KBM-7 (cell line): ENCODE results near the gene GPR32.
"Not testable (repeated sequence)": the region's sequence is repeated elsewhere in the genome, so short reads cannot be mapped to it uniquely, and the experiment has no call there.

Source experiments
- DNase-seq: peaks from one replicate; pipeline ENCODE4 v3.0.0-alpha.2; 2015
- in situ Hi-C: fragments of 300-500 bp; cut with MboI; formaldehyde crosslinking; loops from 2 replicates; pipeline ENCODE4 v1.14.3; 2020; ENCODE audit warnings: low sequenced_read_pairs, low pct_unique_long_range_greater_than_20kb, mixed read lengths

The GPR32 gene

DNA sequence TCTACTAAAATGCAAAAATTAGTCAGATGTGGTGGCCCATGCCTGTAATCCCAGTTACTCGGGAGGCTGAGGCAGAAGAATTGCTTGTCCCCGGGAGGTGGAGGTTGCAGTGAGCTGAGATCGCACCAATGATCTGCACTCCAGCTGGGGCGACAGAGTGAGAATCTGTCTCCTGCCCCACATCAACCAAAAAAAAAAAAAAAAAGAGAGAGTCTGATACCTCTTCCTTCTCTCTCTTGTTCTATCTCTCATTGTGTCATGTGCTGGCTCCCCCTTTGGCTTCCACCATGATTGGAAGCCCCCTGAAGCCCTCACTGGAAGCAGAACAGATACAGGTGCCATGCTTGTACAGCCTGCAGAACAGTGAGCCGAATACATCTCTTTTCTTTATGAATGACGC lies 26.7 kb upstream of the GPR32 start:
- in situ Hi-C loops, result no loop called here
- DNase-seq, result no peak

DNA sequence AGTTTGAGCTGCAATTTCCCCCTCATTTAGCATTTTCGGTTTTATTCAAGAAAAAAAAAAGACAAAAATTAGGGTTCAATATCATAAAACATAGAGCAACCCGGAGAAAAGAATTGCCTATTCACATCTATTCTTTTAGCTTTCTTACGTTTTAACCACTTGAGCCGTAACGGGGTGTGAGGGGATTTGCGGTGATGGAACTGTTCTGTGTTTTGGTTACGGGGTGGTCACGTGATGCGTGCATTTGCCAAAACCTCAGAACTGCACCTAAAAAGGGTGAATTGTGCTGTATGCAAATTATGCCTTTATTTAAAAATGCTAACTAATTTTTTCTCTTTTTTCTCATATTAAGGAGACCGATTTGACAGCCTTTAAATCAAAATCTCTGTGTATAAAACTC lies 25.0 kb upstream of the GPR32 start:
- no peak for DNase-seq
- in situ Hi-C loops, result no loop called here

DNA sequence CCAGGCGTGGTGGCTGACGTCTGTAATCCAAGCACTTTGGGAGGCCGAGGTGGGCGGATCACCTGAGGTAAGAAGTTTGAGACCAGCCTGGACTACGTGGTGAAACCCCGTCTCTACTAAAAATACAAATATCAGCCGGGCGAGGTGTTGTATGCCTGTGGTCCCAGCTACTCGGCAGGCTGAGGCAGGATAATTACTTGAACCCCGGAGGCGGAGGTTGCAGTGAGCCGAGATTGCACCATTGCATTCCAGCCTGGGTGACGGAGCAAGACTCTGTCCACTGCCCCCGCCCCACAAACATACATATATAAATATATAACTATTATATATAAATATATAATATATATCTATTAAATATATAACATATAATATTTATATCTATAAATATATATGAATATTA lies 23.1 kb upstream of the GPR32 start:
- in situ Hi-C loops, DNase-seq: not testable (repeated sequence)

DNA sequence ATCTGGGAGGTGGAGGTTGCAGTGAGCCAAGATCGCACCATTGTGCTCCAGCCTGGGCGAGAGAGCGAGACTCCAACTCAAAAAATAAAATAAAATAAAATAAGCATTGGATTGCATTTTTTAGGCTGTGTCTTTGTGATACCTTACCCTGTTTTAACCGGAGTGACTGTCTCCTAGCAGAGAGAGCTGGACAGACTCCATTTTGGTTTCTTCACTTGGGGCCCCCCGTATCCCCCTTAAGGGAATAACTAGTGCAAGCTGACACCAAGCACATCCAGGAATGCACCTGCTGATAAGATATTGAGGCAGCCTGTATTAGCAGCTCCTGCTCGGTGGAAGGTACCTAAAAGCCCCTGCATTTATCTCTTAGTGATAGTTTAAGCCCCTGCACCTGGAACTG lies 20.8 kb upstream of the GPR32 start:
- in situ Hi-C loops, result no loop called here
- no peak for DNase-seq

DNA sequence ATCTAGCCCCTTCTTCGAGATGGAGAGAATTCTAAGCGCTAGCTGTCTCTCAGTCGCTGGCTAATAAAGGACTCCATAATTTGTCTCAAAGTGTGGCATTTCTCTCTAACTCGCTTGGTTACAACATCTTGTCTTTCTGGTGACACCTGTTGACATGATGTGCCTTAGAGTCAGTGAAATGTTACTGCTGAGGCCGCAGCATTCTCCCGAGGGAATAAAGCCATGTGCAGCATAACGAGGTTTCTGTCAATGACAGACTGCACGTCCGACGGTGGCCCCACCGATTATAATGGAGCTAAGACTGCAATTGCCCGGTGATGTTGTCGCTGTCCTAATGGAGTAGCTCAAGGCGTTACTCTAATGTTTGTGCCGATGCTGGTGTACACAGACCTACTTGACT lies 20.3 kb upstream of the GPR32 start:
- in situ Hi-C loops, result no loop called here

DNA sequence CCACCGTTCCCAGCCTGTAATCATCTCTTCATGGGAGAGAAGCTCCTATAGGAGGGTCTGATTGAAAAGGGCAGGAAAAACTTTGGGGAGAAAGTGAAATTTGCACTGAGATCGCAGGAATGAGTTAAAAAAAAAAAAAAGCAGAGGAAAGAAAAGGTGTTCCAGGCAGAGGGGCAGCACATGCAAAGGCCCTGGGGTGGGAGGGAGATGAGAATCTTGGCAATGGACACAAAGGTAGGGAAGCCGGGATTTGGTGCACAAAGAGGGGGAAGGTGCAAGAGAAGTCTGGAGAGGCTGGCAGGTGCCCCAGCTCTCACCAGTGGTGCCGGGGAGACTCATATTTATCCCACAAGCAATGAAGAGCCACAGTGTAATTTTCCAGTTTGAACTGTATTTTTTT lies 16.4 kb upstream of the GPR32 start:
- in situ Hi-C loops, result no loop called here
- DNase-seq, result no peak

More for the DNA sequence above, 20.3 kb upstream of the GPR32 start:
- DNase-seq, result no peak

DNA sequence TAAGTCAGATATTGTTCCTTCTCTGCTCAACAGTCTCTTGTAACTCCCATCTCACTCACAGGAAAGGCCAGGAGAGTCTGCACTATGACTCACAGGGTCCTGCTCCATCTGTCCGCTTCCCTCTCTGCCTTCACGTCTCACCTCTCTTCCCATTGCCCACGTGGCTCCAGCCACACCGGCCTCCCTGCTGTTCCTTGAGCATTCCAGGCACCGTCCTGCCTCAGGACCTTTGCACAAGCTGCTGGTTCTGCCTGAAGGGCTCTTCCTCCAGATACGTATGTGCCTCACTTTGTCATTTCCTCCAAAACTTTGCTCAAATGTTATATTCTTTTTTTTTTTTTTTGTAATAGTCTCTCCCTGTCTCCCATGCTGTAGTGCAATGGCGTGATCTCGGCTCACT lies 14.0 kb upstream of the GPR32 start:
- DNase-seq, in situ Hi-C loops: not testable (repeated sequence)

DNA sequence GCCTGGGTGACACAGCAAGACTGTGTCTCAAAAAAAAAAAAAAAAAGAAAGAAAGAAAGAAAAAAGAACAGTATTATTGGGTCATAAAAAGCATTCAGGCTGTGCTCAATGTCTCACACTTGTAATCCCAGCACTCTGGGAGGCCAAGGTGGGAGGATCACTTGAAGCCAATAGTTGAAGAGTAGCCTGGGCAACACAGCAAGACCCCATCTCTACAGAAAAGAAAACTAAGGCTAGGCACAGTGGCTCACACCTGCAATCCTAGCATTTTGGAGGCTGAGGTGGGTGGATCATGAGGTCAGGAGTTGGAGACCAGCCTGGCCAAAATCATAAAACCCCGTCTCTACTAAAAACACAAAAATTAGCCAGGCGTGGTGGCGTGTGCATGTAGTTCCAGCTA lies 12.6 kb upstream of the GPR32 start:
- in situ Hi-C loops, result not testable (repeated sequence)

DNA sequence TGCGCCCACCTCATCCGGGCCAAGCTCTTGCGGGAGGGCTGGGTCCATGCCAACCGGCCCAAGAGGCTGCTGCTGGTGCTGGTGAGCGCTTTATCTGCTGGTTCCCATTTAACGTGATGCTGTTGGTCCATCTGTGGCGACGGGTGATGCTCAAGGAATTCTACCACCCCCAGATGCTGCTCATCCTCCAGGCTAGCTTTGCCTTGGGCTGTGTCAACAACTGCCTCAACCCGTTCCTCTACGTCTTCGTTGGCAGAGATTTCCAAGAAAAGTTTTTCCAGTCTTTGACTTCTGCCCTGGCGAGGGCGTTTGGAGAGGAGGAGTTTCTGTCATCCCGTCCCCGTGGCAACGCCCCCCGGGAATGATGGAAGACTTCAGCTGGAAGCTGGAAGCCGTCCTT lies 11.2 kb upstream of the GPR32 start:
- DNase-seq, in situ Hi-C loops: not testable (repeated sequence)

More for the DNA sequence above, 12.6 kb upstream of the GPR32 start:
- DNase-seq, result not testable (repeated sequence)

DNA sequence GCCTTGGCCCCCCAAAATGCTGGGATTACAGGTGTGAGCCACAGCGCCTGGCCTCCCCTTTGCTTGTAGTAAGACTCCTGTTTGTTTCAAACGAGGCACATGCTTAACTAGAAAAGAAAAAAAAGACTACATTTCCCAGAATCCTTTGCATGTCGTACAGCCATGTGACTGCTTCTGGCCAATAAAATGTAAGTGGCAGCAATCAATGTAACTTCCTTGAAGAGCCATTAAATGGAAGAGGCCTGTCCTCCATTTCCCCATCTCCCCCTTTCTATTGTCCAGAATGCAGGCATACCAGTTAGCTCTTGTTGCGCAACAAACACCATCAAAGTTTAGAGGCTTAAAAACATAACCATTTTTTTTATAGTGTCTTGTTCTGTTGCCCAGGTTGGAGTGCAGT lies 10.4 kb upstream of the GPR32 start:
- in situ Hi-C loops, result no loop called here
- peak; percentile 29 for DNase-seq

DNA sequence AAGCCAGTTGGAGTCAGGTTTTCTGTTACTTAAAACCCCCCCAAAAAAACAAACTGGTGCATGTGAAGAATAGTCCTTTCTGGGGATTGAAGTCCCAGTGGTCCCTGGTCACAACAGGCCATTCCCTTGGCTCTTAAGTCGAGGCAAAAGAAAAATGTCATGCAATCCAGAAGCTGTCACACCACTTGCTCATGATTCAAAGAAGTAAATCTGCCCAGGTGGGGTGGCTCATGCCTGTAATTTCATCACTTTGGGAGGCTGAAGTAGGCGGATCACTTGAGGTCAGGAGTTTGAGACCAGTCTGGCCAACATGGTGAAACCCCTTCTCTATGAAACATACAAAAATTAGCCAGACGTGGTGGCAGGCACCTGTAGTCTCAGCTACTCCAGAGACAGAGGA lies 8.8 kb upstream of the GPR32 start:
- DNase-seq, in situ Hi-C loops: not testable (repeated sequence)

DNA sequence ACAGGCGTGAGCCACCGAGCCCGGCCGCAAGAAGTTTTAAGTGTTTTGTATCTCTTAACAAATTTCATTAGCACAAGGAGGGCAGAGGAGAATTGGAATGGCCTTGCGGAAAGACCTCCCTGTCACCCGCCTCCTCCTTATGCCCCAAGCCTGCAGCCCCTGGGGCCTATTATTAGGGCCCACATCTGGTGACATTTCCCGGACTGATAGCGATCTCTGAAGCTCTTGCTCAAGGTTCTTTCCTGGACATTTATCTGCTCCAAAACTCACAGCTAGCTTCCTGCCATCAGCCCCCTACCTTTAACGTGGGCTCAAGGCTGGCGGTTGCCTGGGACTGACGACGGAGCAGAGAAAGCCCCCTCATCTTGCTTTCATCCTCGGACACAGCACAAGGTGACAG lies 6.7 kb upstream of the GPR32 start:
- DNase-seq, in situ Hi-C loops: not testable (repeated sequence)

DNA sequence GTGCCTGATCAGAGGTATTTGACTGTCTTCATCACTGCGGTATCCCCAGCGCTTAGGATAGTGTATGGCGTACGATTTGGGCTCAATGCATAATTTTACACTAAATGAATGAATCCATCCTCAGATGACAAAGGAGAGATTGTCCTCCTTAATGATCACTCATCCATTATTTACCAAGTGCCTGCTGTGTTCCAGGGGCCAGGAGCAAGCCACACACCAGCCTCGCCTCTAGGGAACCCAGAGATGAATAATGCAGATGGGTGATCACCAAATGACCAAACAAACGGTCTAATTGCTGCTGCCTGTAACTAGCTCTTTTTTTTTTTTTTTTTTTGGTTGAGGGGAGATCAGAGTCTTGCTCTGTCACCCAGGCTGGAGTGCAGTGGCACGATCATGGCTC lies 5.9 kb upstream of the GPR32 start:
- no peak for DNase-seq
- in situ Hi-C loops, result no loop called here

DNA sequence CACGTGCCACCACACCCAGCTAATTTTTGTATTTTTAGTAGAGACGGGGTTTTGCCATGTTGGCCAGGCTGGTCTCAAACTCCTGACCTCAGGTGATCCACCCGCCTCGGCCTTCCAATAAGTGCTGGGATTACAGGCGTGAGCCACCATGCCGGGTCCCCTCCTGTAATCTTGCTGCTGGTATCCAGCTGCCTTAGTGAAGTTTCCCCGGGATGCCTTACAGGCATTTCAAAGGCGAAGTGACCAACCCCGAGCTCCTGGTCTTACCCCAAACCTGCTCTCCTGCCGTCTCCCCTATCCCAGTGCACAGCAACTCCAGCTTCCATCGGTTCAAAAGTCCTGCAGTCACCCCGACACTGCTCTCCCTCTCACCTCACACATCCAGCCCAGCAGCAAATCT lies 3.5 kb upstream of the GPR32 start:
- in situ Hi-C loops, DNase-seq: not testable (repeated sequence)

DNA sequence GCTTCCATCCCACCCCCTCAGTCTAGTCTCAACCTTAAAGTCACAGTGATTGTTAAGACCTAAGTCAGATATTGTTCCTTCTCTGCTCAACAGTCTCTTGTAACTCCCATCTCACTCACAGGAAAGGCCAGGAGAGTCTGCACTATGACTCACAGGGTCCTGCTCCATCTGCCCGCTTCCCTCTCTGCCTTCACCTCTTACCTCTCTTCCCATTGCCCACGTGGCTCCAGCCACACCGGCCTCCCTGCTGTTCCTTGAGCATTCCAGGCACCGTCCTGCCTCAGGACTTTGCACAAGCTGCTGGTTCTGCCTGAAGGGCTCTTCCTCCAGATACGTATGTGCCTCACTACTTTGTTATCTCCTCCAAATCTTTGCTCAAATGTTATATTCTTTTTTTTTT lies 3.0 kb upstream of the GPR32 start:
- in situ Hi-C loops, DNase-seq: not testable (repeated sequence)

DNA sequence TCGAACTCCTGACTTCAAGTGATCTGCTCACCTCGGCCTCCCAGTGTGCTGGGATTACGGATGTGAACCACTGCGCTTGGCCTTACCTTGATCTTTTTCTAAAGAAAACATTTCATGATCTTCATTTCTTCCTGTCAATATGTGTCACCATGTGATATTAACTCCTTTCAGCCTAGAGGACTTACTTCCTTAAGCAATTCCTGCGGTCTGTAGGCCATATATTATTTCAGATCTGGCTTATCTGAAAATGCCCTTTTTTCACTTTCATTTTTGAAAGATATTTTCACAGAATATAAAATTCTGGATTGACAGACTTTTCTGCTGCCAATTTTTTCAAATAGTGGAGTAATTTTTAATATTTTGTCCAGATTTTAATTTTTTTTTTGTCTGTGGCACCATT lies 2.0 kb upstream of the GPR32 start:
- no peak for DNase-seq
- in situ Hi-C loops, result no loop called here

DNA sequence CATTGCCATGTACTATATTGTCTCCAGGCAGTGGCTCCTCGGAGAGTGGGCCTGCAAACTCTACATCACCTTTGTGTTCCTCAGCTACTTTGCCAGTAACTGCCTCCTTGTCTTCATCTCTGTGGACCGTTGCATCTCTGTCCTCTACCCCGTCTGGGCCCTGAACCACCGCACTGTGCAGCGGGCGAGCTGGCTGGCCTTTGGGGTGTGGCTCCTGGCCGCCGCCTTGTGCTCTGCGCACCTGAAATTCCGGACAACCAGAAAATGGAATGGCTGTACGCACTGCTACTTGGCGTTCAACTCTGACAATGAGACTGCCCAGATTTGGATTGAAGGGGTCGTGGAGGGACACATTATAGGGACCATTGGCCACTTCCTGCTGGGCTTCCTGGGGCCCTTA lies 624 bp downstream of the GPR32 start:
- no peak for DNase-seq
- in situ Hi-C loops, result no loop called here

DNA sequence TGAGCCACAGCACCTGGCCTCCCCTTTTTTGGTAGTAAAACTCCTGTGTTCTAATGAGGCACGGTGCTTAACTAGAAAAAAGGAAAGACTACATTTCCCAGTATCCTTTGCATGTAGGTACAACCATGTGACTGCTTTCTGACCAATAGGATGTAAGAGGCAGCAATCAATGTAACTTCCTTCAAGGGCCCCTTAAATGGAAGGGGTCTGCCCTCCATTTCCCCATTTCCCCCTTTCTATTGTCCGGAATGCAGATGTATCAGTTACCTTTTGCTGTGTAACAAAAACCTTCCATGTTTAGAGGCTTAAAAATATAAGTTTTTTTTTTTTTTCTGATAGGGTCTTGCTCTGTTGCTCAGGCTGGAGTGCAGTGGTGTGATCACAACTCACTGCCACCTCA lies 2.2 kb downstream of the GPR32 start:
- in situ Hi-C loops, result no loop called here

DNA sequence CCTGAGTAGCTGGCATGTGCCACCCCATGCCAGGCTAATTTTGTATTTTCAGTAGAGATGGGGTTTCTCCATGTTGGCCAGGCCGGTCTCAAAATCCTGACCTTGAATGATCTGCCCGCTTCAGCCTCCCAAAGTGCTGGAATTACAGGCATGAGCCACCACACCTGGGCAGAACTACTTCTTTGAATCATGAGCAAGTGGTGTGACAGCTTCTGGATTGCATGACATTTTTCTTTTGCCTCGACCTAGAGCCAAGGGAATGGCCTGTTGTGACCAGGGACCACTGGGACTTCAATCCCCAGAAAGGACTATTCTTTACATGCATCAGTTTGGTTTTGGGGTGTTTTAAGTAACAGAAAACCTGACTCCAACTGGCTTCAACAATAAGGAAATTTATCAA lies 2.6 kb downstream of the GPR32 start:
- in situ Hi-C loops, DNase-seq: not testable (repeated sequence)

More for the DNA sequence above, 2.2 kb downstream of the GPR32 start:
- no peak for DNase-seq

DNA sequence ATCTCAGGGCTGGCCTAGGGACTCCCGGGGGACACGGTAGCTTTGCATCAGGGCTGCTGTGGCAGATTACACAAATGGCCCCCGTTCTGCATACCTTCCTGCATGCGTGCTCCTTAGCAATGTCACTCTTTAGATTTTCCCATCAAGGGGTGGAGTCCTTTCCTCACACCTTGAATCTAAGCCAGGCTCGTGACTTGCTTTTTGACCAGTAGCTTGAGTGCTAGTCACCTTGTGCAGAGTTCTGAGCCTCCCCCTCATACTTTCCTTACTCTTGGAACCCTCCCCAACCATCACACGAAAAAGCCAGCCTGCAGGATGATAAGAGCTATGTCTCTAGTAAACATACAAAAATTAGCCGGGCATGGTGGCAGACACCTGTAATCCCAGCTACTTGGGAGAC lies 3.2 kb downstream of the GPR32 start:
- in situ Hi-C loops, DNase-seq: not testable (repeated sequence)

DNA sequence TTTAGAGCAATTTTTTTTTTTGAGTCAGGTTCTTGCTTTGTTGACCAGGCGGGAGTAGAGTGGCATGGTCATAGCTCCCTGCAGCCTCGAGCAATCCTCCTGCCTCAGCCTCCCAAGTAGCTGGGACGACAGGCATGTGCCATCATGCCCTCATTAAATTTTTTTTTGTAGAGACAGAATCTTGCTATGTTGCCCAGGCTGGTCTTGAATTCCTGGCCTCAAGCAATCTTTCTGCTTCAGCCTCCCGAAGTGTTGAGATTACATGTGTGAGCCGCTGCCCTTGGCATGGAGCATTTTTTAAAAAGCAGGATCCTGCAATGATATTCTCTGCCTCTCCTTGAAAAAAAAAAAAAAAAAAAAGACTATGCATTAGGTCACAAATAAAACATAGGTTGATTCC lies 5.9 kb downstream of the GPR32 start:
- in situ Hi-C loops, result loop anchor here (25.0 kb wide), 1 partner anchor 414 kb away; the partner anchor contains the start of gene NAPSA
- no peak for DNase-seq

DNA sequence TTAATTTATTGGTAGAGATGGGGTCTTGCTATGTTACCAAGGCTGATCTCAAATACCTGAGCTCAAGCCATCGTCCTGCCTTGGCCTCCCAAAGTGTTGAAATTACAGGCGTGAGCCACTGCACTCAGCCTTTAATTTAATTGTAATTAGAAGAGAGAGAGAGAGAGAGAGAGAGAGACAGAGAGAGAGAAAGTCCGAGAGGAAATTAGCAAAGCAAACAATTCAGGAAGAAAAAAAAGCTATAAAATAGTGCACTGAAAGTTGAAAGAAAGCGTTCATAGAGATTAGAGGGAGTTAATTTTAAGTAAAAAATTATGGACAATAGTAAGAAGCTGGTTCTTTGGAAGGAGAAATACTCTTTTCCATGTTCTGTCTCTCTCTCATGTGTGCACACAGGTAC lies 7.0 kb downstream of the GPR32 start:
- in situ Hi-C loops, result loop anchor here (25.0 kb wide), 1 partner anchor 415 kb away; the partner anchor contains the start of gene NAPSA
- no peak for DNase-seq
